HG03520 (cell line): ENCODE measurements around the gene OPTC.

Source experiments
- ATAC-seq: cut with Tn5 transposase; IDR thresholded peaks from one replicate; pipeline ENCODE4 v1.9.1; 2021; ENCODE audit warnings: mild to moderate bottlenecking, moderate library complexity; ENCODE audit not compliant: unreplicated experiment

Gene OPTC

DNA sequence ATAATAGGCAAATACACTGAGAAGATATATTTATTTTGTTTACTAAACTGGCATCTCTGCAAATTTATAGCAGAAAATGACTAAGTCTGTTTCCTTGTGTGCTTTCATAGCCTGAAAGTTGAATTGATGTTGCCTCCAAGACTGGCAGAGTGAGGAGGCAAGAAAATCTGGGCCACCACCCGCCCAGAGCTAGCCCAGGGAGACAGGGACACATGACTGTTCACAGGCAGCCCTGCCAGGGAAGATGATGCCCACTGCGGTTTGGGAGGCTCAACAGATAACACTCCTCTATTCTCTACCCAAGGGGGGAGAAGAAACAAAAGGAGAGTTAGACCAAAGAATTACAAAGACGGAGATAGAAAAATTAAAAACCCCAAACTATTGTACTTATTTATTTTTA lies 37.1 kb downstream of the OPTC start:
- ATAC-seq = no peak

DNA sequence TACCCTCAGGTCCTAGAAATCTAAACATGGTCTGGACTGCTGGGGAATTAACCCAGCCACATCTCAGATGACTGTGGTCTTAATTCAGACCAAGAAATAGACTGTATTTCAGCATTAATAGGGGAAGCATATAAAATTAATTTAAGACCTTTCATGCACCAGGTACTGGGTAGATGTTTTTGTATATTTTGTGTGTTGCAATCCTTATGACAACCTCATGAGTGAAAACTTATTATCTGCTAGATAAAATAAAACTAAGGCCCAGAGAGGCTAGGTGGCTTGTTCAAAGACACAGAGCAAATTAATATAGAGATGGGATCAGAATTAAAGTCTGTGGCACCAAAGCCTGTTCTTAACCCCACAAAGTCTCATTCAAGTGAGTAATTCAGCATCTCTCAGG lies 40.1 kb downstream of the OPTC start:
- ATAC-seq = no peak

DNA sequence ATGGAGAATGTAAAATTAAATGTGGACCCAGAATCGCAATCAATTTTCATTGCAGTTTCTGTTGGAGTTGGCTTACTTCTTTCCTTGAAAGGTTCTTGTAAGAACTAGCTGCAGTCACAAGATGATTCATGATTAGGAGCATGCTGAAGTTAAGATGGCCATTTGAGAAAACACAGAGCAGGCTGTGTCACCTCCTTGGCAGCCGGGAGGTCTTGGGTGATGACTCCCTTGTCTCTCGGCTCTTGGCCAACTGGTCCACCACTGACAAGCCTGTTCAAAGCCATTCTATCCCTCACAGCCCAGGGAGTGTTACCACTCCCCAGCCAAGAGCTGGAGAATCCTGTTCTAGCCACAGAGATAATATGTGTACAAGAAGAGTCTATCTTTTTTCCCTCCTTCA lies 40.6 kb downstream of the OPTC start:
- no peak for ATAC-seq

DNA sequence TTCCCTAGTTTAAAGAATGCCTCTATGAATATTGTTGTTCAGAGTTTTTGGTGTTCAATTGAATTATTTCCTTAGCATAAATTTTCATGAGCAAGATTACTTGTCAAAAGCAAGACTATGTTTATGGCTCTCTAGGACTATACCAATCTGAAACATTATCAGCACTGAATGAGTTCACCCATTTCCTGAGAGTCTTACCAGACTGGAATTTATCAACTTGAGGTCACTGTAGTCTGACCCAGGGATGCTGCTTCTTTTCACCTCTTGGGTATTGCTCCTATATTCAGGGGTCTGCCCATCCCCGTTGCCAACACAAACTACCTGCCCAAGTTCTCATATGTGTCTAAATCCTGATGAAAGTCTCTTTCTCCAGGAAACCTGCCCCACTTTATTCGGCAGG lies 42.6 kb downstream of the OPTC start:
- no peak for ATAC-seq

DNA sequence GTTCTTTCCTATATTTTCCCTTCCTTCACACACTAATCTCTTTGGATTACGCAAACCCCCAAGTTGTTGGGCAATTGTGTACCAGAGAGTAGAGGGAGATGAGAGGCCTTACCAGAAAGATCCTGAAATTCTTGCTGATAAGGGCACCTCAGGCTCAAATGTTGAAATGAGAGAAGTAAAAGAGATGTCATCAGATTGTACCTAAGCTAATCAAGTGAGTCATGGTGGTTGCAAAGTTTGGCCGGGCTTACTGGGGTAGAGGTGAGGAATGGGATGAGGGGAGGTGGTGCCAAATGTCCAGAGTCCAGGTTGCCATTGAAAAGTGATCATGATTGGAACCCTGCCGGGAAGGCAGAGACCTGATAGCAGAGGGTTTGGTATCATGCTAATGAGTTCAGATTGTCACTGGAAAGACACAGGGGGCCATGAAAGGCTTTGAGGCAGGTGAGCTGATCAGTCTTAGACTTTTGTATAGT lies 43.1 kb downstream of the OPTC start:
- no peak for ATAC-seq

DNA sequence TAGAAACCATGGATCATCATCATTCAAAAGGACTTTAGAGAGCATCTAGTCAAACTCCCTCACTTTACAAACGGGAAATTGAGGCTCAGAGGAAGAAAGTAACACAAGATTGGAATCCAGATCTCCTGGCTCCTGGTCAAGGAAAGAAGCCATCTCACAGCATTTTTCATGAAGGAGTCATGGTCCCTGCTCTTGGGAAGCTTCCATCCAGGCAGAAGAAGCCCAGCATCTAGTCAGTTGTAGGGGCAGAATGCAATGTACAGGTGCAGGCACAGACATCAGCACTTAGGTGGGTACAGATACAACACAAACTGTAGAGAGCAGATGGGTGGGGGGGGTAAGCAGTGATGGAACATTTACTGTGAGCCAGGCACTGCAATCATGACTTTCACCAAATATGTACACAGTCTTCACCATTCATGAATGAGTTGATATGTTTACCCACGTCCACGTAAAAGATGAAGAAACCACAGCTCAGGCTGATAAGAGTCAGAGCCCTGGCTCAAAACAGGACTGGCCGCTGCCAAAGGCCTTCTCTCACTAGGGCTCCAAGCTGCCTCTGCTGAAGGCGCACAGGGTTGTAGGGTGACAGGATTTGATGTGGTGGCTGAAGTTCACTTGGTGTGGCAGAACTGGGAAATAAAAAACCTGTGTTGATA lies 44.0 kb downstream of the OPTC start:
- no peak for ATAC-seq

DNA sequence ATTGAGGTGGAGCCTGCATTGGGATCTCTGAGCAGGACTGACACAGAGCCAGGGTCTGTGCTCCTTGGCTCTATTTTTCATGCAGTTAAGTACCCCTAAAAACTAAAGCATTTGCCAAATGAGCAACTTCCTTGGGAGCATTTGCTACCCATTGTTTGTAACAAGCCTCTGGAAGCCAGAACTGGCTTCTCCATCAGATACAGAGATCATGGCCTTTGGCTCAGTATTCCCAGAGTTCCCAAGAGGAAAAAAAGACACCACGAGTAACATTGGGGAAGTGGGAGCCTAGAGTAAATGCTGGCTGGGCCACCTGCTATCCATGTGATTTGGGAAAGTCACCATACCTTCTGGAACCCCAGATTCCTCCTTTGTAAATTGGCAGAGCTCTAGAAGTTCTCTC lies 44.8 kb downstream of the OPTC start:
- no peak for ATAC-seq

DNA sequence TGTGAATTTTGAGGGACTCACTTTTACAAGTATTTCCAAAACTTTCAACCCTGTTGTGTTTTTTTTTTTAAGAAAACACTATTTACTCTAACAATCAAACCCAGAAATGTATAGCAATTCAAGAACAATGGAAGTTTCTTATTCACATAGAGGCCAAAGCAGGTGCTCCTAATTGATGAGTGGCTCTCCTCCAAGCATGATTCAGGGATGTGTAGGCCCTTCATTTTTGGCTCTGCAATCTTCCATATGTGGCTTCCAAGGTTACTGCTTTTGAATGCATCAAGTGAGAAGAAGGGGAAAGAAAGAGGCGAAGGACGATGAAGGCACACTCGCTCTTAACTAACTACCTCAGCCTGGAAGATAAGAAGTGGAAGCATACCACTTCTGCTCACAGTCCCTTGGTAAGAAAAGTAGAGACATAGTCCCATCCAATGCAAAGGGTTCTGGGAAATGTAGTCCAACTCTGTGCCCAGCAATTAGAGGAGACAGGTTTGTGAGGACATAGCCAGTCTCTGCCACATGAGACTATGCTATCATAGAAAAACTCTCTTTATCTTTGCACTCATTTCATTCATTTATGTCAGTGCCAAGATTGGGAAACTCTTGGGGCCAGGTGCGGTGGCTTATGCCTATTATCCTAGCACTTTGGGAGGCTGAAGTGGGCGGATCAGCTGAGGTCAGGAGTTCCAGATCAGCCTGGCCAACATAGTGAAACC lies 46.0 kb downstream of the OPTC start:
- no peak for ATAC-seq

DNA sequence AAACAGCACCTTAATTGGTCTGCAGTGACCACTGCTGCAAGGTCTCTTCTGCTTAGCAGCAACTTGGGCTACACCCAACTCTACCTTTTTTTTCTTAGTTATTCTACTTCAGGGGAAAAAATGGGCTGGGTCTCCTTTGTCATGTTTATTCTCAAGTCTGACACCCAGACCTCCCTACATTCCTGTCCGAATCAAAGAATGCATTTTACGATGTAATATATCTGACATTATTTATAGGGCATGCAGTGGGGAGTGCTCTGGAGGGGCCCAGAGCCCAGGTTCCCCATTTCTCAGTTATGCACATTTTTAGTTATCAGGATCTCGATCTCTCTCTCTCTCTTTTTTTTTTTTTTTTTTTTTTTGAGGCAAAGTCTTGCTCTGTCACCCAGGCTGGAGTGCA lies 50.5 kb downstream of the OPTC start:
- ATAC-seq = no peak

DNA sequence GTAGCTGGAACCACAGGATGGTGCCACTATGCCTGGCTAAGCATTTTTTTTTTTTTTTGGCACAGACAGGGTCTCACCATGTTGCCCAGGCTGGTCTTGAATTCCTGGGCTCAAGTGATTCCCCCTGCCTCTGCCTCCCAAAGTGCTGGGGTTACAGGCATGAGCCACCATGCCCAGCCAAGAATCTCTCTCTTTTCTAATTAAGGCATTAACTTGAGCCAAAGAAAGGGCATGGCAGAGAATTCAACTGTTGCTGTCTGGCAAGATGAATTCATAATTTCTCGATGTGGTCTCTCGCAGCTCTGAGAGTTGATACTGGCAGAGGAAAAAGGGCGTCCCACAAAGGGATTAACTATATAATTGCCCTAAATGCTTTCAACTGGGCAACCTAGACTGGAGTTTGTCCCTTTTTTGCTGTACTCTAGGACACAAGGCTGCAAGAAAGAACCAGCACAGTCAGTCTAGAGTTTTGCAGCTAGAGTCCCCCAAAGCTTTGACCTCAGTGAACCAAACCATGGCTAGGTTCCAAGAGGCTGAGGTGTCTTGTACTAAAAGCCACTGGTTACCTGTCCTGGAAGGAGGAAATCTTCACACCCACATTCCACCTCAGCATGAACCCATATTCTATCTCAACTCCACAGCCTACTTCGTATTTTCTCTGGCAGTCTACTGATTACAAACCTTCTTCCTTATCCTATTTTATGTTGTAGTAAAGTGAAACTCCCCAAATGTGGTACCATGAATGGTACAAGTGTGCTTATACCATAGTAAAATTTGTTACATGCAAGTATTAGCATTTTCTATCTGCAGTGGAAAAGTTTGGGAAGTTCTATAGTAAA lies 51.2 kb downstream of the OPTC start:
- ATAC-seq = no peak

DNA sequence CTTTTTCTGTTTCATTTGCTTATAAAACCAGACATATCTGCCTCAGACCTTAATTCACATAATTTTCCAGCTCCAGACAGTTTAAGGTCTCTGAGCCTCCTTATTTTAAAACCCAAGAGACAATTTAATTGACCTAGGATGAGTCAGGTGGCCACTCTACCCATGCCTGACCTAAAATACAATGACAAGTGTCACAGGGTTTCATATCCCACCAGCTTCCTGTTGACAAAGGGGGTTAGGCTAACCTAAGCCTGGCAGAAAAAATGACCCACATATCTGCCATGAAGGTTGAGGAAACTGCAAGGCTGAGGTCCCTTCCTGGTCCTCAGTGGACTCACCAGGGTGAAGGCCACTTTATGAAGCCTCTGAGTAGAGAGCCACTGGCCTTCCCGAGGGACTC lies 52.3 kb downstream of the OPTC start:
- ATAC-seq = no peak

DNA sequence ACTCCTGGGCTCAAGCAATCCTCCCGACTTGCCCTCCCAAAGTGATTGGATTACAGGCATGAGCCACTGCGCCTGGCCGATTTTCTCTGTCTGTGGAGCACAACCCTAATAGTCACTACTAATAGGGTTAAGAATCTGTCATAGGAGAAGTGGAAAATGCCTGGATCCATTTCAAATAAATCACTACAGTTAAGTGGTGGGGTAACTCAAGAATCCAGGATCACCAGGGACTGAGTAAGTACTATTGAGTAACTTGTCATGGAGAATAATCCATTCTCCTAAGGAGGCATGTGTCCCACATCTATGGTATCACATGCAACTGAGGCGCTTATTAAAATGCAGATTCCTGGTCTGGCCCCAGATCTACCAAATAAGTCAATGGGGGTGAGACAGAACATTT lies 53.2 kb downstream of the OPTC start:
- ATAC-seq = no peak

DNA sequence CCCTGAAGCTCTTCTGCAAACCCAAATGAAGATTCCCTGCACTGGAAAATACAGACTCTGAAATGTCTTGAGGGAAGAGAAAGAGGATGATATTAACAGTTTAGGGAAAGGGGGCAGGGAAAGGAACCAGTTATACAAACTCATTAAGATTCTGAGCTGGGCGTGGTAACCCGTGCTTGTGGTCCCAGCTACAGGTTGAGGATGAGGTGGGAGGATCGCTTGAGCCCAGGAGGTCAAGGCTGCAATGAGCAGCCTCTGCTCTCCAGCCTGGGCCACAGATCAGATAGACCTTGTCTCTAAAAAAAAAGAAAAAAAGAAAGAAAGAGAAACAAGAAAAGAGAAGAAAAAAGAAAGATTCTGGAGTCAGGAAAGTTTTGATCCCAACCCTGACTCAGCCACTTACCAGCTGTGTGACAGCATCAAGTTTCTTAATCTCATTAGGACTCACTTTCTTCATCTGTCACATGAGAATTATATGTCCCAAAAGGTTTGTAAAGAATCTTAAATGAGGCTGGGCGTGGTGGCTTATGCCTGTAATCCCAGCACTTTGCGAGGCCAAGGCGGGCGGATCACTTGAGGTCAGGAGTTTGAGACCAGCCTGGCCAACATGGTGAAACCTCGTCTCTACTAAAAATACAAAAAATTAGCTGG lies 53.9 kb downstream of the OPTC start:
- ATAC-seq = no peak

DNA sequence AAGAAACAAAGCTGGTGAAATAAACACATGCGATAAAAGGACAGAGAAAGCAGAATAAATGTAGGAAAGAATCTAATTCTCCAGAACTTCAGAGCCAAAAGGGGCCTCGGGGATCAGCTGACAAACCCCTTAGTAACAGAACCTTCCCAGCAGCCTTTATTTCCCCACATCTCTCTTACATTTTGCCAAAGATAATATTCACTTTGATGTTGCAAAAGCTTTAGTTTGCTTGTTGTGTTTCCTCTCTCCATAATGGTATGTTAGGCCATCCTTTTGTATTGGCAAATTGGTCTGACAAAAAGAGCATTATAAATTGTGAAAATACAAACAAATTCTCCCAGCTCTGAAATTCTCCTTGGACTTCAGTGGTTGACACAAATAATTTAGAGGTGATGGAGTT lies 54.9 kb downstream of the OPTC start:
- no peak for ATAC-seq

DNA sequence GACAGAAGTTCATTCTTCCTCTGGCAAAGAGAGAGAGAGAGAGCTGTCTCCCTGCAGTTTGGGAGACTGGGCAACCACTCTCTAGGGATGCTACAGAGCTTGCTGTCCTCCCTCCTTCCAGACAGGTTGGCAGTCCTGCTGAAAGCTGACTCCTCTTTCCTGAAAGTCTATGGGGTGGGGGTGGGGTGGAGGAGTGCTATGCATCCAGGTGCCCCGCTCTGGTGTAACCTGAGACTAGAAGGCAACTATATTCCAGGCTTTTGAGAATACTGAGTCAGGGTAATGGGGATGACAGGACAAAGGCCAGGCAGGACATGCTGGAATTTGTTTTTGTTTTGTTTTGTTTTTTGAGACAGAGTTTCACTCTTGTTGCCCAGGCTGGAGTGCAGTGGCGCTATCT lies 55.4 kb downstream of the OPTC start:
- ATAC-seq = no peak

DNA sequence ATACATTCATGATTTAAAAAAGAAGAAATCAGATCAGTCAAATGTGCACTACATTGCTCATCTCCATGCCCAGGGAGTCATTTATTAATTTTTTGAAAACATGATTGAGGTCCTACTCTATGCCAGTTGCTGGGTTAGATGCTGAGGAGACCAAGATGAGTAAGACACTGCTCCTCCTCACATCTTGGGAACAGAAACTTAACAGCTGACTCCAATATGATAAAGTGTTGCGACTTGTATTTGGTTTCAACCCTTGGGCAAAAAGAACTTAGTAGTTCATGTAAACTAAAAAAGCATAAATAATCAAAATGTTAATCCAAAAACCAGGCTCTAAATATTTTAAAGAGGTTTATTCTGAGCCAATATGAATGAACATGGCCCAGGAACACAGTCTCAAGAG lies 56.9 kb downstream of the OPTC start:
- ATAC-seq = no peak

DNA sequence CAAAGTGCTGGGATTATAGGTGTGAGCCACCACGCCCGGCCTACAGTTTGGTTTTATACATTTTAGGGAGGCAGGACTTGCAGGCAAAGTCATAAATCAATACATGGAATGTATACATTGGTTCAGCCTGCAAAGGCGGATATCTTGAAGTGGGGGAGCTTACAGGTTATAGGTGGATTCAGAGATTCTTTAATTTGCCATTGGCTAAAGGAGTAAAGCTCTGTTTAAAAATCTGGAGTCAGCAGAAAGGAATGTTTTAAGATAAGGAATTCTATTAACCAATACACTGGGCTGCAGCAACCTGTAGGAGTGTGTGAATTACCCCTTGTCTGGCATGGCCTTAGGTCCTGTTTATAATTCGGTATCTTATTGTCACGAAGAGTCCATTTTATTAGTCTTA lies 57.6 kb downstream of the OPTC start:
- ATAC-seq = no peak

DNA sequence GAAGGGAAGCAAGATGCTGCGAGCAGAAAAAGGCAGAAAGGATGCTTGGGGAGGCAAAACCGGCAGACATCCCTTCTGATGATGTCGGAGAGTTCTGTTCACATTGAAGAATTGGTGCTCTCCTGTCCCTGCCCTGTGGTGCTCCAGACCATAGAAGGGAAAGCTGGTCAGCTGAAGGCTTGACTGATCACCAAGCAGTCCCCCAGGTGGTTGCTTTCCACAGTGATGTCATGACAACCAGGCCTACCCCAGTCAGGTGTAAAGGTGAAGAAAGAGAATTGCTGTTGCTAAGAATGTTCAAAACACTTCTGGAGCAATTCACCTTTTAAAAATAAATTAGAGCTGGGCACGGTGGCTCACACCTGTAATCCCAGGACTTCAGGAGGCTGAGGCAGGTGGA lies 59.5 kb downstream of the OPTC start:
- no peak for ATAC-seq

DNA sequence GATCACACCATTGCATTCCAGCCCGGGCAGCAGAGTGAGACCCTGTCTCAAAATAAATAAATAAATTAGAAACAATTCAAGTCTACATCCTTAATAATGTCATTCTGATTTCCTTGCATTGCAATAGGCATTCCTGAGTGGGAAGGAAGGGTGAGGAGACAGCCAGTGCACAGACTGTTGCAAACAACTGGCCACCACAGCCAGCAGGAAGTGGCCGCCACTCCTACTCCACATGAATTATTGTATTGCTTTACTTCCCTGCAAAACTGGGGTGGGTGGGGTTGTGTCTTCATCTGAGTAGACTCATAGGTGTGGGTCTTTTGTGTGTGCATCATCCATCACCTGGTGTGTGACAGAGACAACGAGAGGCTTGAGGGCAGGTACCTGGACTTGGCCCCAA lies 60.1 kb downstream of the OPTC start:
- no peak for ATAC-seq

DNA sequence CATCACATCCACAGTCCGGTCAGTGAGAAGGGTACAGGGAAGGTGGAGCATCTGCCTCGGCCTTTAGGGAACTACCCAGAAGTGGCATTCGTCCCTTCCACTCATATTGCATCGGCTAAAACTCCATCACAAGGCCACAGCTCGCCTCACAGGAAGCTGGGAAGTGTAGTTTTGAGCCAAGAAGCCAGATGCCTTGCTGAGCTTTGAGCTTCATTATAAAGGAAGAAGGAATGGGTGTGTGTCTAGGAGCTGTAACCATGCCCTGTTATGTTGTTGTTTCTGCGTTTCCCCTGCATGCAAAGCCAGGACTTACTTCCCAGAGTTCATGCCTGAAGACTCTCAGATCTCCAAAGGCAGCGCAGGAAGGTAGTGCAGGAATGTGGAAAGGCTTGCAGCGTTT lies 61.1 kb downstream of the OPTC start:
- ATAC-seq = no peak

DNA sequence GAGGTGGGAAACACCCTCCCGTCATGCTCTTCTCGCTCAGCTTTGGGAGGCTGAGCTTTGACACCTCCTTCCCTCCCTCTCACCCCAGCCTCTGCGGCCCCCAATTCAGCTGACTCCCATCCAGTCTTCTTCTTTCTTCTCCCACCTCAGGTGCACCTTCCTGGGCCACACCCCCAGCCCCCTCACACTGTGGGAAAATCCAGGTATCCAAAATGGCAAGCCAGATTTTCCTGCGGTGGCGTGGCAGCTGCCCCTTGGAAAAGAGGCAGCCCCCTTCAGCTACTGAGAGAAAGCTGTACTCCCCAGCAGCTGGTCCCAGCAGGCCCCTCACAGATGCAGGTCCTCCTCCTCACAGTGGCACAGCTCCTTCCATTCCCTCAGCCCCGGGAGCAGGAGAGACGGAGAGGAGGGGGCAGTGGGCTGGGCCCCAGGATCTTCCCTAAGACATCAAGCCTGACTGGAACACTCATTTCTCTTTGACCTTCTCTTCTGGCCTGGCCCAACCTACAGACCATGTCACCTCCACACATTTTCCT lies 61.6 kb downstream of the OPTC start:
- ATAC-seq = no peak
